K562 (cell line): ENCODE data around the gene UBXN2A. TPM values are rescaled to one million over a fixed set of nuclear protein-coding genes. Genes with fewer than 3 reads are reported as not detected.
A peak's percentile ranks its signal among the peaks of the same experiment; 100 is the strongest.

Experiments
- ATAC-seq: fragments of 200-7000 bp; cut with Tn5 transposase; 3 replicates; pipeline ENCODE4 v1.9.1; 2020; ENCODE audit warnings: moderate library complexity
- BruUV-seq: library from RNA; stranded (reverse); fragments of 400-500 nt; replicated peaks from 2 replicates; lab custom pipeline; 2021; lab: Mats Ljungman, UMichigan
- CTCF ChIA-PET: fragments of 300-600 bp; formaldehyde crosslinking; extraction: SDS; loops from one replicate; lab custom pipeline; 2021; ENCODE audit warnings: low intra/inter-chr PET ratio; lab: Yijun Ruan, JAX
- POLR2A ChIA-PET: fragments of 300-600, 350-650 bp; sonication (Branson Sonifier 250); formaldehyde crosslinking; extraction: SDS; loops from one replicate; lab custom pipeline; 2021; ENCODE audit warnings: antibody characterized with exemption, inconsistent platforms; lab: Yijun Ruan, JAX
- DNase-seq, 4 experiments: peaks; one replicate each; pipeline versions ENCODE4 v3.0.0 to v3.0.0-alpha.2; 2011 to 2018; ENCODE audit warnings: low spot score in 3 of 4, mixed read lengths in 3 of 4; ENCODE audit errors: extremely low read depth in 1 of 4
- FAIRE-seq: peaks from 2 replicates; lab custom pipeline; 2011; peaks lifted over from hg19 to GRCh38; lab: Jason Lieb, UNC
- H2AFZ ChIP-seq: 2 replicates; pipeline ENCODE4 v1.6.0; 2011; ENCODE audit warnings: low read depth, low read length, control low read depth, inconsistent platforms
- H3K27ac ChIP-seq: fragments of 200-600 bp; 3 replicates; pipeline ENCODE4 v1.8.0; 2011; ENCODE audit warnings: low read depth, mild to moderate bottlenecking, control low read depth, inconsistent platforms, low read length, moderate library complexity, mixed read lengths; ENCODE audit errors: extremely low read depth
- H3K27me3 ChIP-seq, 2 experiments: fragments of 300-600 bp in 1 of 2; 2 replicates in 1 of 2; 3 replicates in 1 of 2; pipeline versions ENCODE4 v1.6.0 to v1.8.0; 2011; ENCODE audit warnings: inconsistent platforms in 2 of 2, low read length in 2 of 2, mild to moderate bottlenecking in 1 of 2, mixed read lengths in 1 of 2, moderate library complexity in 1 of 2; ENCODE audit not compliant: control insufficient read depth in 2 of 2, insufficient read depth in 2 of 2
- H3K36me3 ChIP-seq: fragments of 300-600 bp; 3 replicates; pipeline ENCODE4 v1.8.0; 2011; ENCODE audit warnings: mild to moderate bottlenecking, low read length, inconsistent platforms; ENCODE audit not compliant: control insufficient read depth, insufficient read depth
- H3K4me1 ChIP-seq, 2 experiments: fragments of 200-600 bp in 1 of 2; replicated peaks in 1 of 2; 2 replicates in 1 of 2; 3 replicates in 1 of 2; pipeline versions ENCODE4 v1.5.1 to v1.8.0; 2011; ENCODE audit warnings: inconsistent platforms in 2 of 2, low read length in 2 of 2, mild to moderate bottlenecking in 1 of 2, mixed read lengths in 1 of 2, moderate library complexity in 1 of 2; ENCODE audit not compliant: control insufficient read depth in 2 of 2, insufficient read depth in 2 of 2
- H3K4me2 ChIP-seq: 2 replicates; pipeline ENCODE4 v1.6.1; 2011; ENCODE audit warnings: low read length, control low read depth, inconsistent platforms, mixed read lengths; ENCODE audit not compliant: insufficient read depth
- H3K4me3 ChIP-seq: fragments of 200-600 bp; sonication (generic), shearing (Covaris generic); 2 replicates; pipeline ENCODE4 v1.5.1; 2016; ENCODE audit warnings: control low read depth, inconsistent platforms
- H3K79me2 ChIP-seq: fragments of 200-600 bp; 3 replicates; pipeline ENCODE4 v1.8.0; 2011; ENCODE audit warnings: low read length, inconsistent platforms; ENCODE audit not compliant: control insufficient read depth, insufficient read depth
- H3K9ac ChIP-seq, 2 experiments: 2 replicates each; pipeline versions ENCODE4 v1.6.0 to v1.6.1; 2011; ENCODE audit warnings: low read depth in 2 of 2, low read length in 2 of 2, control low read depth in 1 of 2, inconsistent platforms in 1 of 2, mild to moderate bottlenecking in 1 of 2, mixed read lengths in 1 of 2; ENCODE audit not compliant: insufficient read depth in 1 of 2
- H3K9me1 ChIP-seq: one replicate; pipeline ENCODE4 v1.6.0; 2011; ENCODE audit warnings: inconsistent platforms, mild to moderate bottlenecking, low read length, moderate library complexity; ENCODE audit not compliant: control insufficient read depth, insufficient read depth
- H3K9me3 ChIP-seq: replicated peaks from 2 replicates; pipeline ENCODE4 v1.5.1; 2011; ENCODE audit warnings: low read depth, low read length, inconsistent platforms; ENCODE audit not compliant: control insufficient read depth, insufficient read depth
- H4K20me1 ChIP-seq: replicated peaks from 2 replicates; pipeline ENCODE4 v1.6.1; 2011; ENCODE audit warnings: low read length, inconsistent platforms, mixed read lengths; ENCODE audit not compliant: control insufficient read depth, insufficient read depth
- HNRNPUL1 ChIP-seq: fragments of 200-400 bp; formaldehyde crosslinking; IDR thresholded peaks from 2 replicates; pipeline ENCODE4 v1.6.1; 2017; ENCODE audit warnings: low read length
- NCOA6 ChIP-seq: fragments of 450-650 bp; IDR thresholded peaks from 2 replicates; pipeline ENCODE4 v1.6.1; 2017; ENCODE audit warnings: mild to moderate bottlenecking
- PURB ChIP-seq: sonication (generic); formaldehyde crosslinking; IDR thresholded peaks from 2 replicates; pipeline ENCODE4 v1.9.0; 2021; ENCODE audit warnings: low read depth, mild to moderate bottlenecking, missing genetic modification reagents
- RFX1 ChIP-seq: fragments of 450-650 bp; IDR thresholded peaks from 2 replicates; pipeline ENCODE4 v1.6.1; 2016; ENCODE audit warnings: mild to moderate bottlenecking, moderate library complexity
- WHSC1 ChIP-seq: IDR thresholded peaks from one replicate; pipeline ENCODE4 v1.6.1; 2012; ENCODE audit warnings: low read length, control low read depth, inconsistent platforms
- WGBS: fragments of 100-300 bp; shearing (Covaris generic); methylation state at CpG from one replicate; pipeline ENCODE4 v1.1.6; 2016; ENCODE audit warnings: low coverage, mixed read lengths; ENCODE audit not compliant: insufficient coverage; ENCODE audit errors: missing lambda C conversion rate; 5-methylcytosine and 5-hydroxymethylcytosine counted together
- in situ Hi-C: fragments of 300-500 bp; cut with MboI; formaldehyde crosslinking; loops from 4 replicates; pipeline ENCODE4 v1.15.0; 2018; ENCODE audit warnings: inconsistent platforms, mixed read lengths
- intact Hi-C: fragments of 100-400 bp; cut with micrococcal nuclease; formaldehyde crosslinking; loops from 2 replicates; pipeline ENCODE4 v1.14.2; 2022
- polyA plus RNA-seq, 8 experiments: library from polyadenylated mRNA; depleted of rRNA in 4 of 8; stranded (reverse) in 5 of 8; unstranded in 3 of 8; fragments of >200 nt; fragmentation: Nextera tagmentation in 2 of 8; fragmentation: Illumina TruSeq in 1 of 8; extraction: Ambion mirVana in 2 of 8; extraction: Trizol in 1 of 8; gene quantifications; 2 replicates each; pipeline versions ENCODE4 v1.2.1 to v1.2.3, GENCODE V29; 2011 to 2014; ENCODE audit warnings: inconsistent platforms in 1 of 8, missing spikeins in 1 of 8
- total RNA-seq, 7 experiments: library from RNA; depleted of rRNA in 6 of 7; stranded (reverse); fragments of >200 nt in 6 of 7; fragmentation: Illumina TruSeq in 2 of 7; extraction: Trizol in 2 of 7; gene quantifications; 2 replicates each; pipeline versions ENCODE4 v1.2.1 to v1.2.3, GENCODE V29; 2011 to 2021; ENCODE audit warnings: low replicate concordance in 1 of 7
- TF ChIP-seq, protein P1 (sequence below), 2 experiments: fragments of 450-650 bp in 1 of 2; IDR thresholded peaks; 2 replicates each; pipeline ENCODE4 v1.6.1; 2011 to 2017; ENCODE audit warnings: low read depth in 2 of 2, antibody characterized with exemption in 1 of 2, borderline replicate concordance in 1 of 2, low read length in 1 of 2, mild to moderate bottlenecking in 1 of 2, mixed read lengths in 1 of 2; ENCODE audit not compliant: control insufficient read depth in 1 of 2

The UBXN2A gene
- total and polyA plus RNA-seq, 9 of the 15 experiments (the other 6 are each of a cell fraction or from before 2014, with no cell fraction given) = 3.4 to 25.6 (median 16.0) TPM

DNA sequence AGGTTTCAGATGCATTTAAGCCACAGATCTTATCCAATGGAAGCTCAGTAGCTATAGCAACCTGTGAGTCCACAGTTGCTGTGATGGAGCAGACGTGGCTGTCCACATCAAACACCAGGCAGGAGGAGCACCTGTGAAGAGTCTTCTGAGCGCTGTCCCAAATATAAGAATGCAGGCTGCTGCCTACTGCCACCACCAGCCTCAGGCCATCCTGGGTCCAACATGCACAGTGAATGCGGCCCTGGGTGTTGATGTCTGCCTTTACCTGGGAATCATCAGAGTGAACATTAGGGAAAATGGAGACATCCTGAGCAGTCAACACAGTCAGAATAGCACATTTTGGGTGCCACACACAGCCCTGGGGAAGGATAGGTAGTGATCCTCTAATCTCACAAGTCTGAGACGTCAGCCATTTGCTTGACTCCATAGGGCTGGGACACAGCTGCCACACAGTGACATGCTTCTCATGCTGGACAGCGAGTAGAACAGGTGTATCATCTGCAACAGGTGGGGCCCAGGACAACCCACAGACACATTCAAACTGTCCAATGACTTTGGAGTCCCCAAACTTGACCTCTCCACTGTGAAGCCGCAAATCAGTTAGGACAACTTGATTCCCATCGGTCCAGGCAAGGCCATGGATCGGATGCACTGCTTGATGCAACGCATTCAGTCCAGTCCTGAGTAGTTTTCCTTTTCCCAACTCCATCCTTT, 98.7 kb downstream of the UBXN2A start:
- no peak overlapping the region for H2AFZ ChIP-seq
- no peaks in the 10 kb centered on the region for H3K9me3 ChIP-seq
- no TSS peak for BruUV-seq
- no peaks in the 10 kb centered on the region for H3K27me3 ChIP-seq
- ChIA-PET POLR2A (no interaction called here), CTCF (no interaction called here)
- intact Hi-C loops = no loop called here
- H3K9me1 ChIP-seq = no peaks in the 10 kb centered on the region
- H3K4me1 ChIP-seq = no peaks in the 10 kb centered on the region; a peak in 1 of 5 replicates
- TF ChIP-seq WHSC1 = peak; percentile 5
- peak; percentile 35; the same call in 1 of the 2 replicates for TF ChIP-seq RFX1
- TF ChIP-seq, protein P1, sequence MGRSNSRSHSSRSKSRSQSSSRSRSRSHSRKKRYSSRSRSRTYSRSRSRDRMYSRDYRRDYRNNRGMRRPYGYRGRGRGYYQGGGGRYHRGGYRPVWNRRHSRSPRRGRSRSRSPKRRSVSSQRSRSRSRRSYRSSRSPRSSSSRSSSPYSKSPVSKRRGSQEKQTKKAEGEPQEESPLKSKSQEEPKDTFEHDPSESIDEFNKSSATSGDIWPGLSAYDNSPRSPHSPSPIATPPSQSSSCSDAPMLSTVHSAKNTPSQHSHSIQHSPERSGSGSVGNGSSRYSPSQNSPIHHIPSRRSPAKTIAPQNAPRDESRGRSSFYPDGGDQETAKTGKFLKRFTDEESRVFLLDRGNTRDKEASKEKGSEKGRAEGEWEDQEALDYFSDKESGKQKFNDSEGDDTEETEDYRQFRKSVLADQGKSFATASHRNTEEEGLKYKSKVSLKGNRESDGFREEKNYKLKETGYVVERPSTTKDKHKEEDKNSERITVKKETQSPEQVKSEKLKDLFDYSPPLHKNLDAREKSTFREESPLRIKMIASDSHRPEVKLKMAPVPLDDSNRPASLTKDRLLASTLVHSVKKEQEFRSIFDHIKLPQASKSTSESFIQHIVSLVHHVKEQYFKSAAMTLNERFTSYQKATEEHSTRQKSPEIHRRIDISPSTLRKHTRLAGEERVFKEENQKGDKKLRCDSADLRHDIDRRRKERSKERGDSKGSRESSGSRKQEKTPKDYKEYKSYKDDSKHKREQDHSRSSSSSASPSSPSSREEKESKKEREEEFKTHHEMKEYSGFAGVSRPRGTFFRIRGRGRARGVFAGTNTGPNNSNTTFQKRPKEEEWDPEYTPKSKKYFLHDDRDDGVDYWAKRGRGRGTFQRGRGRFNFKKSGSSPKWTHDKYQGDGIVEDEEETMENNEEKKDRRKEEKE (IDR thresholded peaks at IDR 0.05; ENCODE audit: borderline replicate concordance in 1 of 2, control insufficient read depth in 1 of 2, low read depth in 2 of 2, low read length in 1 of 2) = no peak
- TF ChIP-seq PURB = no peak
- TF ChIP-seq HNRNPUL1 = no peak
- TF ChIP-seq NCOA6 = no peak
- TF ChIP-seq, all 486 proteins: peak for 2
- FAIRE-seq (no peak), DNase-seq (no peak), ATAC-seq (no peak)
- in situ Hi-C loops = no loop called here
- Histone ChIP-seq H3K27ac (no peak overlapping the region), H3K4me3 (no peak overlapping the region), H3K9ac (peak overlapping the region in 1 of 2 experiments; percentile 26; a peak in 1 of 4 replicates), H3K4me2 (no peak overlapping the region), H3K79me2 (peaks cover 50% of the 10 kb centered on the region), H4K20me1 (no peaks in the 10 kb centered on the region; the same call in 1 of the 2 replicates), H3K36me3 (peaks cover 56% of the 10 kb centered on the region)
- WGBS = 93% methylated on average over 9 of the region's 9 CpGs
